ENCODE results near the gene LPCAT2.

Gene LPCAT2

GRCh38 chr16:55622272-55622671 lies 113.4 kb downstream of the LPCAT2 start:
- H3K27ac ChIP-seq = no peak overlapping the region
- no peak overlapping the region for H3K4me3 ChIP-seq (ENCODE audit: low read depth in 1 of 2, low read length in 1 of 2)
- no peak for TF ChIP-seq CTCF (IDR thresholded peaks at IDR 0.05)
- no peaks in the 10 kb centered on the region for H3K4me1 ChIP-seq (ENCODE audit: control insufficient read depth in 1 of 2, insufficient read depth in 1 of 2, low read depth in 1 of 2, low read length in 1 of 2)
- H3K36me3 ChIP-seq = no peaks in the 10 kb centered on the region
- H3K9me3 ChIP-seq = no peaks in the 10 kb centered on the region
- no peaks in the 10 kb centered on the region for H3K27me3 ChIP-seq

- Histone ChIP-seq H3K27me3 (no peaks in the 10 kb centered on the region), H3K36me3 (no peaks in the 10 kb centered on the region)
- no peak for TF ChIP-seq CTCF (IDR thresholded peaks at IDR 0.05)
These were observed 114.2 kb downstream of the LPCAT2 start for GRCh38 chr16:55622930-55623561.

DNA sequence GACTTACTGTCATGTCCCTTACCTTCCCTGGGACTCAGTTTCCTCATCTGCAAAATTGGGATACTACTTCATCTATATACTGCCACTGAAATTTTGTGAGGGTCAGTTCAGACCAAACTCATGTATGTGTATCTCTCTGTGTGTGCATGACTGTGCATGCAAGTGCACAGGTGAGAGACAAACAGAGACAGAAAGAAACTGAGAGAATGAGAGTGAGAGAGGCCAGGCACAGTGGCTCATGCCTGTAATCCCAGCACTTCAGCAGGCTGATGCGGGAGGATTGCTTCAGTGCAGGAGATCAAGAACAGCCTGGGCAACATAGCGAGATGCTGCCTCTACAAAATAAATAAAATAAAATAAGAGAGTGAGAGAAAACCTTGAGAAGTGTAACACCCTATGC lies 114.8 kb downstream of the LPCAT2 start:
- TF ChIP-seq CTCF (IDR thresholded peaks at IDR 0.05) = no peak
- Histone ChIP-seq H3K4me1 (ENCODE audit: control insufficient read depth in 1 of 2, insufficient read depth in 1 of 2, low read depth in 1 of 2, low read length in 1 of 2) (no peaks in the 10 kb centered on the region), H3K4me3 (ENCODE audit: low read depth in 1 of 2, low read length in 1 of 2) (no peak overlapping the region), H3K36me3 (no peaks in the 10 kb centered on the region), H3K9me3 (no peaks in the 10 kb centered on the region), H3K27ac (no peak overlapping the region), H3K27me3 (no peaks in the 10 kb centered on the region)

More at GRCh38 chr16:55622930-55623561, 114.2 kb downstream of the LPCAT2 start:
- Histone ChIP-seq H3K27ac (no peak overlapping the region), H3K4me1 (ENCODE audit: control insufficient read depth in 1 of 2, insufficient read depth in 1 of 2, low read depth in 1 of 2, low read length in 1 of 2) (no peaks in the 10 kb centered on the region), H3K9me3 (no peaks in the 10 kb centered on the region), H3K4me3 (ENCODE audit: low read depth in 1 of 2, low read length in 1 of 2) (no peak overlapping the region)

- Histone ChIP-seq H3K27ac (no peak overlapping the region), H3K27me3 (no peaks in the 10 kb centered on the region), H3K4me3 (ENCODE audit: low read depth in 1 of 2, low read length in 1 of 2) (no peak overlapping the region), H3K9me3 (no peaks in the 10 kb centered on the region), H3K36me3 (no peaks in the 10 kb centered on the region), H3K4me1 (ENCODE audit: control insufficient read depth in 1 of 2, insufficient read depth in 1 of 2, low read depth in 1 of 2, low read length in 1 of 2) (no peaks in the 10 kb centered on the region)
- no peak for TF ChIP-seq CTCF (IDR thresholded peaks at IDR 0.05)
These were observed 115.8 kb downstream of the LPCAT2 start for GRCh38 chr16:55624696-55625095.

GRCh38 chr16:55625843-55626242 lies 117.0 kb downstream of the LPCAT2 start:
- Histone ChIP-seq H3K4me1 (ENCODE audit: control insufficient read depth in 1 of 2, insufficient read depth in 1 of 2, low read depth in 1 of 2, low read length in 1 of 2) (no peaks in the 10 kb centered on the region), H3K9me3 (no peaks in the 10 kb centered on the region), H3K27me3 (no peaks in the 10 kb centered on the region), H3K36me3 (no peaks in the 10 kb centered on the region), H3K27ac (no peak overlapping the region), H3K4me3 (ENCODE audit: low read depth in 1 of 2, low read length in 1 of 2) (no peak overlapping the region)
- no peak for TF ChIP-seq CTCF (IDR thresholded peaks at IDR 0.05)

Data from neutrophil (primary cell).